ENCODE measurements around the gene FAM162A.
"Not testable (repeated sequence)": the region's sequence is repeated elsewhere in the genome, so short reads cannot be mapped to it uniquely, and the experiment has no call there.

FAM162A gene

GRCh38 chr3:122362026-122362425 lies 22.0 kb upstream of the FAM162A start:
- H3K79me1 ChIP-seq (ENCODE audit: low read depth, low read length) = no peaks in the 10 kb centered on the region
- no peak overlapping the region for H2AFZ ChIP-seq (ENCODE audit: low read length)
- no CpG with 5 or more reads among the region's 2 CpGs for WGBS, 2 donors (ENCODE audit: extremely low coverage in 2 of 2, insufficient read length in 2 of 2, insufficient replicate concordance in 1 of 2)
- H3K23ac ChIP-seq (ENCODE audit: low read depth, low read length, poor library complexity) = no peak overlapping the region
- H3K4me3 ChIP-seq (ENCODE audit: low read length in 2 of 2) = no peak overlapping the region
- H3K9me3 ChIP-seq (replicated peaks in 1 of 2; ENCODE audit: control insufficient read depth in 2 of 2, insufficient read depth in 1 of 2, low read depth in 1 of 2, low read length in 2 of 2) = no peaks in the 10 kb centered on the region
- no peak overlapping the region for H3K14ac ChIP-seq (ENCODE audit: low read length)
- H2BK5ac ChIP-seq (ENCODE audit: low read length) = no peak overlapping the region
- no peak overlapping the region for H3K18ac ChIP-seq (ENCODE audit: low read length)
- H2BK12ac ChIP-seq (ENCODE audit: low read length) = no peak overlapping the region
- no peak overlapping the region for H3K9ac ChIP-seq (ENCODE audit: low read depth, low read length, poor library complexity)
- no peak overlapping the region for H4K8ac ChIP-seq (ENCODE audit: low read depth, low read length)
- peaks cover 14 to 88% of the 10 kb centered on the region in 2 donors for H3K36me3 ChIP-seq (replicated peaks in 1 of 2; ENCODE audit: control insufficient read depth in 2 of 2, insufficient read depth in 2 of 2, low read length in 2 of 2)
- H2BK15ac ChIP-seq (ENCODE audit: low read length) = no peak overlapping the region
- H3K27ac ChIP-seq (replicated peaks; ENCODE audit: low read length) = no peak overlapping the region
- H2BK120ac ChIP-seq (ENCODE audit: low read depth, low read length) = no peak overlapping the region
- H2AK5ac ChIP-seq (ENCODE audit: low read depth, low read length) = no peak overlapping the region
- H3K4ac ChIP-seq (ENCODE audit: low read length) = no peak overlapping the region
- H3K27me3 ChIP-seq (ENCODE audit: control insufficient read depth in 3 of 3, insufficient read depth in 3 of 3, low read depth in 1 of 3, low read length in 3 of 3) = no peaks in the 10 kb centered on the region
- no peak overlapping the region for H4K91ac ChIP-seq (ENCODE audit: low read depth, low read length, poor library complexity)
- no peak for DNase-seq (ENCODE audit: low spot score)
- no peaks in the 10 kb centered on the region for H3K4me1 ChIP-seq (ENCODE audit: control insufficient read depth in 2 of 2, insufficient read depth in 1 of 2, low read depth in 1 of 2, low read length in 2 of 2)
- H3K4me2 ChIP-seq (ENCODE audit: insufficient read depth, low read length, poor library complexity, severe bottlenecking) = no peak overlapping the region

DNA sequence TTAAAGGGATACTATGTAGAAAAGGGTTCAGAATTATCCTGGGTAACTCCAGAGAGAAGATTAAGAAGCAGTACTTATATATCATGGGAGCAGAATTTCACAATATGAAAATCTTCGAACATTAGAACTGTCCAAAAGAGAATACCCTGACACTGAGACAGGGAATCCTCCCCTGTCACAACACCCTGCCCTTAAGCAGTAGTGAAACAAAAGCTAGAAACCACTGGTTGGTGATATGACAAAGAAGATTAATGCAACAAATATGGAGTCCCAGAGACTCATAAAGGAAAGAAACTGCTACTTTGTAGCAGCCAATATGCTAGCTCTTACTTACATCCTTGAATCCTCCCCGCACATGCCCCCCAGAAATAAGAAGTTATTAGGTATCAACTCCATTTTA lies 19.5 kb upstream of the FAM162A start:
- H2AK5ac ChIP-seq (ENCODE audit: low read depth, low read length) = no peak overlapping the region
- no peak for DNase-seq (ENCODE audit: low spot score)
- peaks cover 16 to 95% of the 10 kb centered on the region in 2 donors for H3K36me3 ChIP-seq (replicated peaks in 1 of 2; ENCODE audit: control insufficient read depth in 2 of 2, insufficient read depth in 2 of 2, low read length in 2 of 2)
- no peaks in the 10 kb centered on the region for H3K9me3 ChIP-seq (replicated peaks in 1 of 2; ENCODE audit: control insufficient read depth in 2 of 2, insufficient read depth in 1 of 2, low read depth in 1 of 2, low read length in 2 of 2)
- H3K27ac ChIP-seq (replicated peaks; ENCODE audit: low read length) = no peak overlapping the region
- no peaks in the 10 kb centered on the region for H3K4me1 ChIP-seq (ENCODE audit: control insufficient read depth in 2 of 2, insufficient read depth in 1 of 2, low read depth in 1 of 2, low read length in 2 of 2)
- no peaks in the 10 kb centered on the region for H3K27me3 ChIP-seq (ENCODE audit: control insufficient read depth in 3 of 3, insufficient read depth in 3 of 3, low read depth in 1 of 3, low read length in 3 of 3)
- no peak overlapping the region for H3K4me3 ChIP-seq (ENCODE audit: low read length in 2 of 2)
- H2BK5ac ChIP-seq (ENCODE audit: low read length) = no peak overlapping the region
- no peak overlapping the region for H2BK12ac ChIP-seq (ENCODE audit: low read length)
- H3K4ac ChIP-seq (ENCODE audit: low read length) = no peak overlapping the region
- H2BK15ac ChIP-seq (ENCODE audit: low read length) = no peak overlapping the region
- no peak overlapping the region for H3K14ac ChIP-seq (ENCODE audit: low read length)
- H3K79me1 ChIP-seq (ENCODE audit: low read depth, low read length) = no peaks in the 10 kb centered on the region
- no peak overlapping the region for H3K9ac ChIP-seq (ENCODE audit: low read depth, low read length, poor library complexity)
- no peak overlapping the region for H3K18ac ChIP-seq (ENCODE audit: low read length)
- no peak overlapping the region for H2BK120ac ChIP-seq (ENCODE audit: low read depth, low read length)
- no peak overlapping the region for H3K4me2 ChIP-seq (ENCODE audit: insufficient read depth, low read length, poor library complexity, severe bottlenecking)
- no peak overlapping the region for H4K91ac ChIP-seq (ENCODE audit: low read depth, low read length, poor library complexity)
- no peak overlapping the region for H4K8ac ChIP-seq (ENCODE audit: low read depth, low read length)
- no peak overlapping the region for H3K23ac ChIP-seq (ENCODE audit: low read depth, low read length, poor library complexity)
- no peak overlapping the region for H2AFZ ChIP-seq (ENCODE audit: low read length)
- no CpG with 5 or more reads among the region's 2 CpGs for WGBS, 2 donors (ENCODE audit: extremely low coverage in 2 of 2, insufficient read length in 2 of 2, insufficient replicate concordance in 1 of 2)

DNA sequence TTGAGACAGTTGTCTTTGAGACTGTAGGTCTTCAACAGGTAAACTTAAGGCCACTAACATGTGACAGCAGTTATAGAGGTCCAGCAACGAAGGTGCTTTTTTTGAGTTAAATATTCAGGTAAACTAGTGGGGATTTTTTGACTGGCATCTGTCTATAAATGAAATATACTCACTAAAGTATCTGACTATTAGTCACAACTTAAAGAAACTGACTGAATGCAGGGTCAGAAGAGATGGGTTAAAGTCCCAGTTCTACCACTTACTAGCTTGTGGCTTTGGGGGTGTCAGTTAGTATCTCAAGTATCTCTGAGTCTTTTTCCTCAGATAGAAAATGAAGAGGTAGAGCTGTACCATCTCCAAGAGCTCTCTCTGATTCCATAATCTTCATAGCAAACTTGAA lies 18.9 kb upstream of the FAM162A start:
- no peaks in the 10 kb centered on the region for H3K4me1 ChIP-seq (ENCODE audit: control insufficient read depth in 2 of 2, insufficient read depth in 1 of 2, low read depth in 1 of 2, low read length in 2 of 2)
- no peak overlapping the region for H2BK5ac ChIP-seq (ENCODE audit: low read length)
- no peak overlapping the region for H4K8ac ChIP-seq (ENCODE audit: low read depth, low read length)
- no peak overlapping the region for H4K91ac ChIP-seq (ENCODE audit: low read depth, low read length, poor library complexity)
- no peaks in the 10 kb centered on the region for H3K9me3 ChIP-seq (replicated peaks in 1 of 2; ENCODE audit: control insufficient read depth in 2 of 2, insufficient read depth in 1 of 2, low read depth in 1 of 2, low read length in 2 of 2)
- H3K27ac ChIP-seq (replicated peaks; ENCODE audit: low read length) = no peak overlapping the region
- no peak overlapping the region for H2BK120ac ChIP-seq (ENCODE audit: low read depth, low read length)
- H3K4me2 ChIP-seq (ENCODE audit: insufficient read depth, low read length, poor library complexity, severe bottlenecking) = no peak overlapping the region
- H2BK12ac ChIP-seq (ENCODE audit: low read length) = no peak overlapping the region
- H2AK5ac ChIP-seq (ENCODE audit: low read depth, low read length) = no peak overlapping the region
- DNase-seq (ENCODE audit: low spot score) = no peak
- no peak overlapping the region for H3K9ac ChIP-seq (ENCODE audit: low read depth, low read length, poor library complexity)
- no peaks in the 10 kb centered on the region for H3K79me1 ChIP-seq (ENCODE audit: low read depth, low read length)
- no peak overlapping the region for H2BK15ac ChIP-seq (ENCODE audit: low read length)
- peaks cover 16 to 95% of the 10 kb centered on the region in 2 donors for H3K36me3 ChIP-seq (replicated peaks in 1 of 2; ENCODE audit: control insufficient read depth in 2 of 2, insufficient read depth in 2 of 2, low read length in 2 of 2)
- H2AFZ ChIP-seq (ENCODE audit: low read length) = no peak overlapping the region
- no peak overlapping the region for H3K14ac ChIP-seq (ENCODE audit: low read length)
- no peak overlapping the region for H3K4ac ChIP-seq (ENCODE audit: low read length)
- no peak overlapping the region for H3K4me3 ChIP-seq (ENCODE audit: low read length in 2 of 2)
- no peak overlapping the region for H3K18ac ChIP-seq (ENCODE audit: low read length)
- no peak overlapping the region for H3K23ac ChIP-seq (ENCODE audit: low read depth, low read length, poor library complexity)
- WGBS, 2 donors (ENCODE audit: extremely low coverage in 2 of 2, insufficient read length in 2 of 2, insufficient replicate concordance in 1 of 2) = no CpG with 5 or more reads among the region's 1 CpG
- no peaks in the 10 kb centered on the region for H3K27me3 ChIP-seq (ENCODE audit: control insufficient read depth in 3 of 3, insufficient read depth in 3 of 3, low read depth in 1 of 3, low read length in 3 of 3)

- H3K23ac ChIP-seq (ENCODE audit: low read depth, low read length, poor library complexity); H3K4me2 ChIP-seq (ENCODE audit: insufficient read depth, low read length, poor library complexity, severe bottlenecking); H2BK15ac ChIP-seq (ENCODE audit: low read length); H2AK5ac ChIP-seq (ENCODE audit: low read depth, low read length); H3K9me3 ChIP-seq (replicated peaks in 1 of 2; ENCODE audit: control insufficient read depth in 2 of 2, insufficient read depth in 1 of 2, low read depth in 1 of 2, low read length in 2 of 2); H3K9ac ChIP-seq (ENCODE audit: low read depth, low read length, poor library complexity); H3K14ac ChIP-seq (ENCODE audit: low read length); H4K91ac ChIP-seq (ENCODE audit: low read depth, low read length, poor library complexity); H3K4me3 ChIP-seq (ENCODE audit: low read length in 2 of 2); DNase-seq (ENCODE audit: low spot score); H2BK120ac ChIP-seq (ENCODE audit: low read depth, low read length); H3K4ac ChIP-seq (ENCODE audit: low read length); H3K27me3 ChIP-seq (ENCODE audit: control insufficient read depth in 3 of 3, insufficient read depth in 3 of 3, low read depth in 1 of 3, low read length in 3 of 3); H3K27ac ChIP-seq (replicated peaks; ENCODE audit: low read length); H3K4me1 ChIP-seq (ENCODE audit: control insufficient read depth in 2 of 2, insufficient read depth in 1 of 2, low read depth in 1 of 2, low read length in 2 of 2); H3K79me1 ChIP-seq (ENCODE audit: low read depth, low read length); H2BK12ac ChIP-seq (ENCODE audit: low read length); H2BK5ac ChIP-seq (ENCODE audit: low read length); H4K8ac ChIP-seq (ENCODE audit: low read depth, low read length); H2AFZ ChIP-seq (ENCODE audit: low read length); H3K18ac ChIP-seq (ENCODE audit: low read length): not testable (repeated sequence)
- no CpG with 5 or more reads among the region's 10 CpGs for WGBS, 2 donors (ENCODE audit: extremely low coverage in 2 of 2, insufficient read length in 2 of 2, insufficient replicate concordance in 1 of 2)
- H3K36me3 ChIP-seq (replicated peaks in 1 of 2; ENCODE audit: control insufficient read depth in 2 of 2, insufficient read depth in 2 of 2, low read length in 2 of 2) = peaks cover 16 to 99% of the 10 kb centered on the region in 2 donors
Measured at GRCh38 chr3:122365582-122366378, 18.2 kb upstream of the FAM162A start.

All from neuronal stem cell (in vitro differentiated cells).